GM19043 (cell line): ENCODE measurements around the gene STAT6.
A peak's percentile ranks its signal among the peaks of the same experiment; 100 is the strongest.
"Not testable (repeated sequence)": the region's sequence is repeated elsewhere in the genome, so short reads cannot be mapped to it uniquely, and the experiment has no call there.

Experiments used
- ATAC-seq: cut with Tn5 transposase; IDR thresholded peaks from one replicate; pipeline ENCODE4 v1.9.1; 2021; ENCODE audit warnings: low read depth; ENCODE audit not compliant: unreplicated experiment

Gene STAT6

DNA sequence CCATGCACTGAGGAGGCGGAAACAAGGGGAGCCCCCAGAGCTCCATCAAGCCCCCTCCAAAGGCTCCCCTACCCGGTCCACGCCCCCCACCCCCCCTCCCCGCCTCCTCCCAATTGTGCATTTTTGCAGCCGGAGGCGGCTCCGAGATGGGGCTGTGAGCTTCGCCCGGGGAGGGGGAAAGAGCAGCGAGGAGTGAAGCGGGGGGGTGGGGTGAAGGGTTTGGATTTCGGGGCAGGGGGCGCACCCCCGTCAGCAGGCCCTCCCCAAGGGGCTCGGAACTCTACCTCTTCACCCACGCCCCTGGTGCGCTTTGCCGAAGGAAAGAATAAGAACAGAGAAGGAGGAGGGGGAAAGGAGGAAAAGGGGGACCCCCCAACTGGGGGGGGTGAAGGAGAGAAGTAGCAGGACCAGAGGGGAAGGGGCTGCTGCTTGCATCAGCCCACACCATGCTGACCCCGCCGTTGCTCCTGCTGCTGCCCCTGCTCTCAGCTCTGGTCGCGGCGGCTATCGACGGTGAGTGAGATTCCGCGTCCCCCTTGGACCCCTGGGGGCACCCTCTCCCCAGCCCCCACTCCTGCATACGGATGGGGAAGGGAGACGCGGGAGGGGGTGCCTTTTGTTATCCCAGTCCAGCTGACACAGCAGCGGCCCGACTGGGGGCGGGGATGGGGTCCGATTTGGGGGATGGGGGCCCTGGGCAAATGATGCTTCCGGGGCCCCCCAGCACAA, 17.5 kb upstream of the STAT6 start:
- ATAC-seq: no peak

DNA sequence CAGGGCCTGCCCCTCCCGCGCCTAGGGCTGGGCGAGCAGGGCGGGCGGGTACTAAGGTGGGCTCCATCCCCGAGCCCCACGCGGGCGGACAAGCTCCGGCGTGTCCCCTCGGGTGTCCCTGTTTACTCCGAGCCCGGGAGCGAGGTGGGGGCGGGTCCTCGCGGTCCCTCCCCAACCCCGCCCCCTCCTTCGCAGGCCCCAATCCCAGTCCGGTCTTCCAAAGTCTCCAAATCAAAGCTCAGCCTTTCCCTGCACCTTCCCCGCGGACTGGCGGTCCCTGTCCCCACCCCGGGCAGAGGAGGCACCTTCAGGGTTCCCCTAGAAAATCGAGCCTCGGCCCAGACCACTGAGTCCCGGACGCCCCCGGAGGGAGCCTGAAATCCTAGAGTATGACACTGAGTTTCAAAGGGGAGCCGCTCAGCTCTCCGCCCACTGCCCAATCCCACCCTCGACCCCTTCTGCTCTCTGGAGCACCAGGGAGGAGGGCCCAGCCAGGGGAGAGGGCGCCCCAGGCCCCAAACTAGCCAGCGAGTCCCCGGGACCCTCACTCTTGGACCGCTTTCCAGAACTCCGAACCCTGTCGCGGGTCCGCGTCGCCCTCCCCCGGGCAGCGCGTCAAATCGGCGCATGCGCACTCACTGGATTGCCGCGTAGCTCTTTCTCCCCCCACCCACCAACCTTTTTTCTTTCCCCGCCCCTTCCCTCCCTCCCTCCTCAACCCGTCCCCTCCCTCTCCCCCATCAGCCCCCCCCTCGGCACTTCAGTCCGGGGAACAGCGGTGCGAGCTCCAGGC, 16.8 kb upstream of the STAT6 start, which contains the start of gene LRP1:
Gene LRP1, plus strand, starts transcription at position 758 of the 793 bp plus-strand sequence. CDS start 482 bp downstream, outside the sequence.
- ATAC-seq: no peak

DNA sequence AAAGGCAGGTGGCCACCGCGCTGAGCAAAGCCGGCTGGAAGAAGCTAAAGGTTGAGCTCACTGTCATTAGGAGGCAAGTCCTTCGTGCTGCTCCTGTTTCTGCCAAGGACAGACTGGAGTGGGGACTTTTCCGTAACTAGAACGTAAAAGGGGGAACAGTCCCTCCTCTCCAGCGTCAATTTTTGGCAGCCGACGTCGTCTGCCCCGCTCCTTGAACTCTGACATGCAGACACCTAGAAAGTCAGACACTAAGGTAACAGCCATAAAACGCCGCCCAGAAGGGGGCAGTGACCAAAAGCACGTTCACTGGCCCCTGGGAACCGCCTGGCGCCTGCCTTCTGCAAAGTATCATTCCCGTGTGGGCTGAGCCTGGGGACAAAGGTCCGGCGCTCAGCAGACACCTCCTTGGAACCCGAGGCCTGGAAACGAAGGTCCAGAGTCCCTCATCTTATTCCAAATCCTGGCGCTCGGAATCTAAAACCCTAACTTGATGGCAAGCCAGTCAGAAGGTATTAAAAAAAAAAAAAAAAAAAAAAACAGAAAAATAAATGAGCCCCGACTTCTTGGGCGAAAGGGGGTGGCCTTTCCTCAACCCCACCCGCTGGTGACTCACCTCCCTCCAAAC, 16.1 kb upstream of the STAT6 start:
- ATAC-seq: no peak

DNA sequence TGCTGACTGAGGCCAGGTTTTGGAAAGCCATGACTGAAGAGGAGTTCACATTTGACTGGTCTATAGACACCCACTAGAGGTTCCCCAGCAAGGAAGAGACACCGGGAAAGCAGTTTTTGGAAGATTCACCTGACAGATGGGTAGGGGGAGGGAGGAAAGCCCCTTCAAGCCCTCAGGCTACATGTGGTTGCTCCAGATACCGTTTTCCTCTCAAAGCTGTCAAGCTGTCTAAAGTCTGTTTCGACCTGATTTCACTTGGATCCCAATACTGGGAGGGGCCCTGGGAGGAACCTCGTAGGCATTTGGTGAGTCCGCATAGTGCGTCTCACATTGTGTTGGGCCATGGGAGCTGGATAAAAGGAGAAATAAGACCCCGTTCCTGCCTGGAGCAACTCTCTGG, 15.4 kb upstream of the STAT6 start:
- no peak for ATAC-seq

DNA sequence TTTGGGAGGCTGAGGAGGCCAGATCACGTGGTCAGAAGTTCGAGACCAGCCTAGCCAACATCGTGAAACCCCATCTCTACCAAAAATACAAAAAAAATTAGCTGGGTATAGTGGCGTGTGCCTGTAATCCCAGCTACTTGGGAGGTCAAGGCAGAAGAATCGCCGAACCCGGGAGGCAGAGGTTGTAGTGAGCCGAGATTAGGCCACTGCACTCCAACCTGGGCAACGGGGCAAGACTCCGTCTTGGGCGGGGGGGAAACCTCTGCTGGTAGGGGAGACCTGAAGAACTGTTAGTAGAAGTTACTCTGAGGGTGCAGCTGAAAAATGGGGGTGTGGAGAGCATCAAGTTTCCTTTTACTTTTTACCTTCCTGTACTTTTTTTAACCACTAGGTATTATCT, 14.9 kb upstream of the STAT6 start:
- ATAC-seq: no peak

DNA sequence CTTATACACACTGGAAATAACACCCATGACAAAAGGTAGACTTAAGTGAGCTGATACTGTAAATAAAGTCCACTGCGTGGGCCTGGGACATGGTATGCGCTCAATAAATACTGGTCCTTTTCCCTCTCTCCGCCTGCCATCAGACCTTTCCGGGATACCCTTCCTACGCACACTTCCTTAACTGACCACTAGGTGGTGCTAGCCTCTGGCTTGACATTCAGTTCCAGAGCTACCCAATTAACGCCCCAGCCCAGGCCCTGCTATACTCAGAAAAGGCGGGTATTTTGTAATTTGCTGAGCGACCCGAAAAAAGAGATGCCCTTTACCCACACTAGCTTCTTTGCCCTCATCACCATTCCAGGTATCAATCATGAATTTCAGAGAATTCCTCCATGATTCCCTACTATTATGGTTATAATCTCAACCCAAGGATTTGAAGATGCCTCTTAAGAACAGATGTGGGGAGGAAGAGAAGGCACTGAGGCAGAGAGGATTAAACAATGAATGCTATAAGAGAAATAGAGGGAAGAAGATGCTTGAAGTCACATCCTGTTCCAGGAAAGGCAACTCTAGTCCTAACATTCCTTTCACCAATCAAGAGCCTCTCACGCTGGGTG, 13.2 kb upstream of the STAT6 start:
- ATAC-seq: no peak

DNA sequence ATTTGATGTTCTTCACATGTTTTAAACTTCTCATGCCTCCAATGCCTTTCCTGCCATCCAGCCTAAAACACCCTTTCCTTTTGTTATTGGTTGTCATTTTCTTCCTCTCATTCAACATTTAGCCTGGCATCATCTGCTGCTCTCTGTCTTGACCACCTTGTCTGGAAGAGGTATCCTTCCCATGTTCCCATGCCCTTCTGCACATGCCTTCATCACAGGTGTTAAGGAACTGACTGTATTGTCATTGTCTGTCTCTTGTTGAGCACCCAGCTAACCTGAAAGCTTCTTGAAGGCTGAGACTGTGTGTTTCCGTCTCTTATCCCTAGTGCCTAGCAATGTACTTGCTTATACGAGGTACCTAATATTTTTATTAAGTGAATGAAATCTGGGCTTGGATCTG, 12.7 kb upstream of the STAT6 start:
- no peak for ATAC-seq

DNA sequence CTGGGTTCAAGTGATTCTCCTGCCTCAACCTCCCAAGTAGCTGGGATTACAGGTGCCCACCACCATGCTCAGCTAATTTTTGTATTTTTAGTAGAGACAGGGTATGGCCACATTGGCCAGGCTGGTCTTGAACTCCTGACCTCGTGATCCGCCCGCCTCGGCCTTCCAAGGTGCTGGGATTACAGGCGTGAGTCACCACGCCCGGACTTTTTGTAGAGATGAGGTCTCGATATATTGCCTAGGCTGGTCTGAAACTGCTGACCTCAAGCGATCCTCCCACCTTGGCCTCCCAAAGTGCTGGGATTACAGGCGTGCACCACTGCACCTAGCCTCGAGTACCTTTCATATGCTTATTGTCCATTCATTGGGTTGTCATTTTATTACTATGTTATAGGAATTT, 9.6 kb upstream of the STAT6 start:
- ATAC-seq: not testable (repeated sequence)

DNA sequence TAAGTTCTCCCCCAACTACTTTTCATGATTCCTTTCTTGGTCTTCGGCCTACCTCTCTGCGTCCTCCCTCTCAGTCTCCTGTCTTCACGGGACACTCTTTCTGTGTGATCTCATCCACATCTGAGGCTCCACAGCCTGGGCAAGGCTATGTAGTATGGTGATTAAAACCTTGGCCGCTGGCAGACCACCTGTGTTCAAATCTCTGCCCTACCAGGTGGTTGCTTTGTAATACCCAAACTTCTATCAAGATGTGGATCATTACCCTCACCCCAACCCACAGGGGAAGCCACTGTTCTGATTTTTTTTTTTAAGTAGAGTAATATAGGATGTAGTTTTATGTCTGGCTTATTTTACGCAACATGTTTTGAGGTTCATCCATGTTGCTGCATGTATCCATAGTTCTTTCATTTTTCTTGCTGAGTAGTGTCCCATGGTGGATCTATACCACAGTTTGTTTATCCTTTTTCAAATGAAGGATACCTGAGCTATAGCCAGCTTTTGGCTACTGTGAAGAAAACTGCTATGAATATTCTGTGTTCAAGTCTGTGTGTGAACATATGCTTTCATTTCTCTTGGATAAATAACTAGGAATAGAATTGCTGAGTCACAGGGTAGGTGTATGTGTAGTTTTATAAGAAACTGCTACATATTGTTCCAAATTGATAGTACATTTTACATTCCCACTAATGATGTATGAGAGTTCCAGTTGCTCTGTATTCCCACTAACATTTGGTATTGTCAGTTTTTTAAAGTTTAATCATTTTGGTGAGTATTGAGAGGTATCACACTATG, 8.3 kb upstream of the STAT6 start:
- ATAC-seq: no peak

DNA sequence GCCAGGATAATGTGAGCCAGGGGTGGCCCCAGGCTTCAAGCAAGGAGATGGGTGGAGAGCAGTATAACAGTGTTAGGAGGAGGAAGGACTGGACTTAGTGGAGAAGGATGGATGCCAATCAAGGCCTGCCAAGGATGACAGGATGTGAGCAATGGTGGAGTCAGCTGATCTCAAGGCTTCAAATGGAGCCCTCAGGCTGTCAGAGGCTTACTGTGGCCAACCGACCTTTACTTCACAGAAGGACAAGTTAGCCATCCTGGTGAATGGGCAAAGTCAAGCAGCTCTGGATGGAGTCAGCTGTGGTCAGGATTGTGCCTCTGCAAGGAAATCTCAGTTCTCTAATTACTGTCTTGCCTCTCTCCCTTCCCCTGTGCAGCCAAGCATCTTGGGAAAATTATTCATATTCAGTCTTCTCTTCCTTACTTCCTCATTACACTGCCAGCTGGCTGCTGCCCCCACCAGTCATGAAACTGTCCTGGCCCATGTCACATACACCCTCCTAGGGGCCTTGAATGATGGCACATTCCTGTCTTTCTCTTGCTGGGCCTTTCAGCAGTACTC, 7.6 kb upstream of the STAT6 start:
- ATAC-seq: no peak

DNA sequence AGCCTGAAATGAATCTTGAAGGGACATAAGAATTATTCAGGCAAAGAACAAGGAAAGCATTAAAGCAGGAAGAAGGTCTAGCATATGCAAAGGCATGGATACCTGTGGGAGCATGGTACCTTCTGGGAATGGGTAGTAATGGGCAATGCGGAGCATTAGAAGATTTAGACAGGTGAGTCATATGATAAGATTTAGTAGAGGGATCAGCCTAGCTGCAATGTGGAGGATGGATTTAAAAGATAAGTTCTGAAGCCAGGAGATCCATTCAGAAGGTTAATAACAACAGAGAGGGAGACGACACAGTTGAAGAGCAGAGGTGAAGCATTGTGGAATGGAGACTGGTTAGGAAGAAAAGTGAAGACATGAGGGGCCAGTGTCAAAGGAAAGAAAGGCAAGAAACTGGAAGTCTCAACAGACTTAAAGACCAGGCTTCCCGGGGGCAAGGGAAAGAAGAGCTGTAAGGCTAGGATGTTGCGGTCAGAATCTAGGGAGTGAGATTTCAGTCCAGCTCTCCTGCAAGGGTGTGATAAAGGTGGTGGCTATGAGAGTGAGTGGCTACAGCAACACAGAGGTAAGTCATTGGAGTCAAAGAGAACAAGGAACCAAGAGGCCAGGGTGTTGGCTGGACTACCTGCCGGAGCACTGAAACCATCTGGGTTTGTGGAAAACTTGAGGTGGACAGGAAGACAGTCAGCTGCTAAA, 5.6 kb upstream of the STAT6 start:
- ATAC-seq: no peak

DNA sequence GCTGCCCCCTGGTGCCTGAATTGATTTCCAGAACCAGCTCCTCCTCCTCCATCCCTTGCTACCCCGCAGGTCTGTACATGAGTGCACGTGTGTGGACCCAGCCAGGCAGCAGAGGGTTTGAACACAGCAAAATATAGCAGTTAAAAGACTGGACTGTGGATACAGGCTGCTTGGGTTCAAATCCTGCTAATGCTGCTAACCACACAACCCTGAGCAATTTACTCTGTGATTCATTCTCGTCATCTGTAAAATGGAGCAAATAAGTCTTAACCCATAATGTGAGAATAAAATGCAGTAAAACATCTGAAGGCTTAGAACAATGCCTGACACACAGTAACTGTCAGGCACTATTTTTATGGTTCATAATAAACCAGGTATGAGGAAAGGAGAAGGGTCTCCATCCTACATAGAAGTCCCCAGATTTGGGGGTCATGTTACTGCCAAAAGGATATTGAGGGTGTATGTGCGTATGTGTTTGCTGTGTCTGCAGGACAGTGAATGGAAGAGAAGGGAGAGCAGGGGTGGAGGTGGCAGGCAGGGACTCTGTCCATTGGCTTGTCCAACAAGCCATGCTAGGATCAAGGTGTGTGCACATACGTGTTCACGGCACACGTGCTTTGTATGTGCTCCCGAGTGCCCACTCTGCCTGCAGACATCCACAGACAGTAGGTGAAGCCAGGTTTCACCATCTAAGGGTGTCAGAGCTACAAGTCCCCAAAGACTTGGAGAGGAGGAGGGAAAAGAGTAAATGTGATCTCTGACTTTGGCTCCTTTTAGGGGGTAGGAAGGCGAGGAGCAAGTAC, 1.5 kb upstream of the STAT6 start:
- ATAC-seq: peak; percentile 48

DNA sequence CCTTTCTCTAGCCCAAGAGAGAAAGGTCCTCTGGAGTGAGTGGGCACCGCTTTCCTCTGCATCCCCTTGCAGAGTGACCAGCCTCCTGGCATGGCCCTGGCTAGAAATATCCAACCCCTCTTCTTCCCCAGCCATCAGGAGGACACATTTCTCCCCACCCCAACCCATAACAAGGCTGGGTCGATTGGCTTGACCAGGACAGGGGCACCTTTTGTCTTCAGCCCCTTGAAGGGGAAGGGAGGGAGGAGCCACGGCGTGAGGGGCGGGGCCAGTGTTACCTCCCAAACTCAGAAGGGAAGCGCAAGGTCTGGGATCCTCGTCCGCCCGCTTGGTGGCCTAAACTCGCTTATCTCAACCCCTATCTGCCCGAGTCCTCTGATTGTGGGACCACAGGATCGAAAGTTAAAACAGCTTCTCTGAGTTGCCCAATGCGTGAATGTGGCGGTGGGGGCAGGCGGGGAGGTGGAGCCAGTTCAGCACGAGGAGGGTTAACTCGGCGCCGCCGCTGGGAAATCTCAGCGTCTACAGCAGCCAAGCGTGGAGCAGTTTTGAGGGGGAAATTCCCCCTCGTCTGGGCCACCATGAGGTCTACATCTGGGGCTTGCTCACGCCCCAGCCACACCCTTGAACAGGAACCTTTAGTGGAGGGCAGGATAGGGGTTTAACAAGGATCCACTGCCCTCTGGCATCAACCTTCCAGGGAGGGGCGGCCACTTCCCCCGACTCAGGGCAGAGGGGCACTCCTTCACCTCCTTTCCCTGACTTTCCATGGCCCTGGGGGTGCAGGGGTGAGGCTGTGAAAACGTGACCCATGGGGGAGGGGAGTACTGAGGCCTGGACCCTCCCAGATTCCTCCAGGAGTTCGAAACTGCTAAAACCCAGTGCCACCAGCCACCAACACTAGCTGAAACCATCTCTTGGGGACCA, 795 bp downstream of the STAT6 start:
- peak; percentile 48 for ATAC-seq

DNA sequence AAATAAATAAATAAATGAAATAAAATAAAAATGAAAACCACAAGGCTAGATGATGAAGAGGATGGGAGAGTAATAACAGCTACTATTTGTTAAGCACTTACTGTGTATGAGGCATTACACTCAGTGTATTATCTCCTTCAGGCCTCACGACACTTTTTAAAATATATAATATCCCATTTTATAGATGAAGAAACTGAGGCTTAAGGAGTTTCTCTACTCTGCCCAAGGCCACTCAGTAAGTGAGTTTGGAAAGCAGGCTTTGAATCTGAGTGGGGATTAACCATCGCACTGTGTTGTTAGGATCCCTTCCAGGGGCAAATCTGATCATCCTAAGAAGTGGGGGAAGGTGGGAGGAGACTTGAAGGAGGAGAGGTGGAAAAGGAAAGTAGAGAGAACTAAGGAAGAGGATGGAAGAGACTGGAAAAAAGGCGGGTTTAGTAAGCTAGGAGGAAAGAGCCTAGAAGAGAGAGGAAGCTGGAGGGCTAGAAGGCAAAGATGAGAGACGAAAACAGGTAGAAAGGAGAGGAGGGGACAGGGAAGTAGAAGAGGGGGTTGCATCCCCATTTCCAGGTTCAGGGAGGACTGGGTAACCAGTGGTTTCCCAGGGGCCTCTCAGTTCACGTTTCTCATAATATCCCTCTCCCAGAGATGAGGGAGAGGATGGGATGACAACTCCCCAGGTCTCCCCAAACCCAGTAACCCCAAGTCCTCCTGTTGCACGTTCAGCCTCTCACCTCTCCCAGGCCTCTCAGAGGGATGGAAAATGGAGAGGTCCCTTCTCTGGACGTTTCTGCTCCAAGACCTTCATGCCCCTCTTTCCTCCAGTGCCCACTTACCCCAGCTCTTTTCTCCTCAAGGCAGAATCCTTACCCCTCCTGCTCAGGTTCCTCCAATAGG, 1.7 kb downstream of the STAT6 start:
- no peak for ATAC-seq

DNA sequence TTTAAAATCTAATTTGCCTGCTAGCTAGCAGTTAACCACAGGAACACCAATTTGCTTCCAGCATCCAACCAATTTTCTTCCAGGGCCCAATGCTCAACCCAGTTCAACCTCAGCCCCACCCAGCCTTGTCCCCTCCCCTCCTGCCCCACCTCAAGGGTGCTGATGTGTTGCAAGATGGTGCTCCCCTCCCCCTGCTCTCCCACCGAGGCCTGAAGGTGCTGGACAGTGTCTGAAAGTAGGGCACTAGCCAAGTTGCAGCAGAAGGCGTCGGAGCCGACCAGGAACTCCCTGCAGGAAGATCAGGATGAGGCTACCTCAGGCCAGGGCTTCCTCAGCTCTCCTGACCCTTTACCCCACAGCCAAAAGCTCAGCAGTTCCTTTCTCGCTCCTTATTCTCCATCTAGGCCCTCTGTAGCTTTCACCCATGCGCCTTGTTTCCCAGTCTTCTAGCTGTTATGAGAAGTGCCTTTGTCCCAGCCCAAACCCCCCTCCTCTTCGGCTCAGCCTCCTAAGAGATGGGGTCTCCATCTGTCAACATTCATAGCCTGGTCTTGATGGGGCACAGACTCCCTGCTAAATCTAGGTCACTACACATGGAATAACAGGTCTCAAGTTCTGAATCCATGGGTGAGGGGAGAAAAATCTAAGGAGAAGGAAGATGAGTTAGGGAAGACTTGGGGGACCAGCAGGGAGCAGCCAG, 3.6 kb downstream of the STAT6 start:
- no peak for ATAC-seq
